Pancreas (tissue), 10 donors: ENCODE measurements around the gene GSS. TPM values are rescaled to one million over a fixed set of nuclear protein-coding genes. Genes with fewer than 3 reads are reported as not detected.

Source experiments
- ATAC-seq, 4 donors: fragments of 200-7000 bp; cut with Tn5 transposase; one replicate each; pipeline versions ENCODE4 v1.8.0 to v1.9.1; 2020; ENCODE audit warnings: mild to moderate bottlenecking in 4 of 4, moderate library complexity in 4 of 4
- DNase-seq, 6 donors: peaks; one replicate each; pipeline ENCODE4 v3.0.0-alpha.2; 2020
- FAIRE-seq: peaks from 2 replicates; lab custom pipeline; 2012; peaks lifted over from hg19 to GRCh38; lab: Jason Lieb, UNC
- H3K27ac ChIP-seq, 4 donors: fragments of 200-600 bp; sonication (generic); 1 replicate in 3 of 4; 2 replicates in 1 of 4; pipeline versions ENCODE4 v1.5.0 to v1.8.0; 2020
- H3K27me3 ChIP-seq, 4 donors: fragments of 200-600 bp; one replicate each; pipeline ENCODE4 v1.8.0; 2021
- H3K36me3 ChIP-seq, 3 donors: fragments of 200-600 bp; sonication (generic) in 1 of 3; one replicate each; pipeline versions ENCODE4 v1.5.0 to v1.8.0; 2020 to 2021
- H3K4me1 ChIP-seq, 3 donors: fragments of 200-600 bp; one replicate each; pipeline ENCODE4 v1.8.0; 2021
- H3K4me3 ChIP-seq, 4 donors: fragments of 200-600 bp; sonication (generic) in 2 of 4; one replicate each; pipeline versions ENCODE4 v1.5.0 to v1.8.0; 2020 to 2021
- H3K9me3 ChIP-seq, 4 donors: fragments of 200-600 bp; one replicate each; pipeline ENCODE4 v1.8.0; 2021
- CTCF ChIP-seq, 4 donors: fragments of 200-600 bp; sonication (generic) in 3 of 4; IDR thresholded peaks; one replicate each; pipeline versions ENCODE4 v1.5.0 to v1.8.0; 2021; ENCODE audit warnings: antibody characterized with exemption in 4 of 4
- WGBS, 2 donors: extraction: QIAGEN DNeasy Blood & Tissue Kit; methylation state at CpG; one replicate each; pipeline ENCODE4 v1.1.7; 2013; 5-methylcytosine and 5-hydroxymethylcytosine counted together
- intact Hi-C, 3 donors: fragments of 100-400 bp; cut with DNase I; formaldehyde crosslinking; loops; one replicate each; pipeline versions ENCODE4 v1.11.1 to v1.14.2; 2022
- polyA plus RNA-seq, 2 donors: library from polyadenylated mRNA; stranded (reverse); fragments of 200-250 nt; gene quantifications; one replicate each; pipeline ENCODE4 v1.2.3, GENCODE V29; 2013
- total RNA-seq, 6 donors: library from RNA; stranded (reverse); fragmentation: NEBNext Ultra II Directional in 4 of 6; extraction: Animal tissue kit (Norgen Biotek cat#: 25700) in 4 of 6; gene quantifications; one replicate each; pipeline versions ENCODE4 v1.2.1 to v1.2.4, GENCODE V29; 2021 to 2023
- donor health status: healthy with polysubstance abuse.
- donor health status: DM: no; HTN: no; CAD: no; lungs with moderate emphysema.
- donor health status: DM: no; HTN: no; CAD: no.
- donor health status: control.
- donor health status: control.
- donor health status: Bipolar disorder and iron deficiency.
- donor health status: DM: yes; HTN: yes; CAD: no.
- donor health status: DM: no; HTN: no; CAD: no.
- donor health status: DM: no; HTN: no; CAD: no.
- donor health status: DM: yes; HTN: yes; CAD: no.

GSS gene
- total and polyA plus RNA-seq, 8 donors = 6.7 to 32.2 (median 14.4) TPM

- DNase-seq (no peak), ATAC-seq (no peak), FAIRE-seq (no peak)
- 63 to 64% methylated on average over 3 of the region's 3 CpGs for WGBS, 2 donors
- intact Hi-C loops = no loop called here
- Histone ChIP-seq H3K27me3 (no peaks in the 10 kb centered on the region), H3K4me3 (no peak overlapping the region), H3K4me1 (peaks cover 0 to 14% (median 6%) of the 10 kb centered on the region in 3 donors), H3K27ac (no peak overlapping the region), H3K9me3 (no peaks in the 10 kb centered on the region), H3K36me3 (no peaks in the 10 kb centered on the region)
- TF ChIP-seq CTCF (IDR thresholded peaks at IDR 0.05) = no peak
Observed at GRCh38 chr20:34895465-34895864, 60.1 kb downstream of the GSS start.

DNA sequence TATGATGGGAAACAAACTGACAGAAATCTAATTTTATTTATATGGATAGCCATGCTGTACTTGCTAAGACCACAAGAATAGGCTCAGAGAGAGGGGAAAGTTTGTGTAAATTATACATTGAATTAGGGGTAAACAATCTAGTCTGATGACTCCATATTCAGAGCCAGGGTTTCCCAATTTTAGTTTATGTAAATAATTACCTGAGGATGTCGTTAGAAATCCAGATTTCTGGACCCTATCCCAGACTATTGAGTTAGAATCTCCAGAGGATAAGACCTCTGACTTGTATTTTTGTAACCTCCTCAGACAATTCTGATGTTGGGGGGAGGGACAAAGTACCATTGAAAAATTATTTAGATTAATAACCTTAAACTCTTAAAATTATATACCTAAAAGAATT lies 60.9 kb downstream of the GSS start:
- no peak overlapping the region for H3K4me3 ChIP-seq
- H3K4me1 ChIP-seq = peaks cover 0 to 14% (median 6%) of the 10 kb centered on the region in 3 donors
- FAIRE-seq = no peak
- 6 to 13% methylated on average over 1 of the region's 1 CpG for WGBS, 2 donors
- H3K9me3 ChIP-seq = no peaks in the 10 kb centered on the region
- TF ChIP-seq CTCF (IDR thresholded peaks at IDR 0.05) = no peak
- no peaks in the 10 kb centered on the region for H3K36me3 ChIP-seq
- H3K27ac ChIP-seq = no peak overlapping the region
- no peak for DNase-seq
- no peak for ATAC-seq
- intact Hi-C loops = no loop called here
- no peaks in the 10 kb centered on the region for H3K27me3 ChIP-seq

DNA sequence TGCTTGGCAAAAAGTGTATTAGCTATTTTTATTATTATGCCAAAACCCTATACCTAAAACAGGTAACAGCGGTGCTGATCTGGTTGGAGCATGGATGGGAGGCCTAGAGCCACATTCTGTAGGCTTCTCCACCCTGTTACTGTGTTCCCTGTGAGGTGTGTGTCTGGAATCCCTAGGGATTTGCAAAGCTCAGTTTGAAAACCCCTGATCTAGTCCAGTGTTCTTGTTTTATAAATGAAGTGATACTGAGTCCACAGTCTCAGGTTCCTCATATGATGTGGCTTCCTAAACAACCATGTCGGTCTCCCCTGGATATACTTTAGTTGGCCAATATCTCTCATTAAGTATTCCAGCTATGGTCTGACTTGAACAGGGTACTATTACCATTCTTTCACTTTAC lies 62.9 kb downstream of the GSS start:
- no peak for TF ChIP-seq CTCF (IDR thresholded peaks at IDR 0.05)
- H3K27me3 ChIP-seq = no peaks in the 10 kb centered on the region
- H3K36me3 ChIP-seq = no peaks in the 10 kb centered on the region
- H3K27ac ChIP-seq = no peak overlapping the region
- ATAC-seq (no peak), FAIRE-seq (no peak), DNase-seq (no peak)
- no peaks in the 10 kb centered on the region for H3K9me3 ChIP-seq
- peaks cover 0 to 14% (median 6%) of the 10 kb centered on the region in 3 donors for H3K4me1 ChIP-seq
- intact Hi-C loops = no loop called here
- 96 to 97% methylated on average over 2 of the region's 2 CpGs for WGBS, 2 donors
- no peak overlapping the region for H3K4me3 ChIP-seq

DNA sequence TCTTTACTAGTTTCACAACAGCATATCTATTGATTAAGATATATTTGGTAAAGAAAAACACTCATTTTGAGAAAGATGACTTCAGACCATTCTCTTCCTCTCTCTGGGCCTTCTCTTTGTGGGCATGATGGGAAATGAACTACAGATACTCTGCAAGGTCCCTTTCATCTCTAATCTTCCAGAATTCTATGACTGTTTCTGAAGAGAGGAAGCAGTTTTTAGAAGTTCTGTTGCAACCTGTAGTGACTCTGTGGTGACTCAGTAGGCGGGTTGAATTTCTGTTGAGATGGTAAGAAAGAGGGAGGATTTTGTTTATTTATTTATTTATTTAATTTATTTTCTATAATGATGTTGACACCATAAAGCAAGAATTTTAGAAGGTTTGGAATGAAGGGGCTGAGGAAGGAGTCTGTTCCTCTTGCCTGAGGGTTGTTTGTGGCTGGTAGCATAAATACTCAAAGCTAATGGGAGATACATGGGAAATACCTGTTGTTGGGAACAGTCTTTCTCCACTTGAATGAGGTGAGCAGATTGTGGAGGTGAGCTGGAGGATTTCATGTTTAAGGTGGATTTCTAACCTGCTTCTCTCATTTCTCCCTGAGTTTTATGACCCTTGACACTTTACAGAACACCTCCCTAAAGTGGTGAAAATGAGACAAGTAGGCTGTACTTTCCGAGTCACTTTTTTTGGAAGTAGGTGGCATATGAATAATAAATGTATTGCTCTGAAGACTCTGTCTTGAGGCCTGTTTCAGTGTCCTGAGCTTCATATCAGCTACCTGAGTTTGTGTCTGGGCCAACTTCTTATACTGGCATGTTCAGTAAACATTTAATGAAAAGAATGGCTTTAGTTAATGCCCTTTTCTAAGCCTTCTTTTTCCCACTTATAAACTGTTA lies 64.2 kb downstream of the GSS start:
- no peak for FAIRE-seq
- intact Hi-C loops = no loop called here
- H3K36me3 ChIP-seq = no peaks in the 10 kb centered on the region
- 80 to 81% methylated on average over 2 of the region's 2 CpGs for WGBS, 2 donors
- H3K9me3 ChIP-seq = no peaks in the 10 kb centered on the region
- H3K27me3 ChIP-seq = no peaks in the 10 kb centered on the region
- H3K27ac ChIP-seq = no peak overlapping the region
- H3K4me3 ChIP-seq = no peak overlapping the region
- peak in 1 of 4 donors; percentile 49 for ATAC-seq
- no peak for DNase-seq
- peaks cover under 1 to 17% (median 9%) of the 10 kb centered on the region in 3 donors for H3K4me1 ChIP-seq
- no peak for TF ChIP-seq CTCF (IDR thresholded peaks at IDR 0.05)

- intact Hi-C loops = no loop called here
- no peaks in the 10 kb centered on the region for H3K27me3 ChIP-seq
- no peak overlapping the region for H3K27ac ChIP-seq
- H3K4me3 ChIP-seq = no peak overlapping the region
- FAIRE-seq (no peak), ATAC-seq (no peak), DNase-seq (no peak)
- WGBS, 2 donors = 45 to 58% methylated on average over 1 of the region's 1 CpG
- no peaks in the 10 kb centered on the region for H3K9me3 ChIP-seq
- no peak for TF ChIP-seq CTCF (IDR thresholded peaks at IDR 0.05)
- peaks cover 4 to 15% (median 10%) of the 10 kb centered on the region in 3 donors for H3K4me1 ChIP-seq
- H3K36me3 ChIP-seq = peaks cover 0 to 6% (median 4%) of the 10 kb centered on the region in 3 donors
Observed at GRCh38 chr20:34888468-34888867, 67.1 kb downstream of the GSS start.
